Activated naive CD4-positive, alpha-beta T cell treated with Interleukin-2 at 50 U/mL for 16 hours (primary cell): ENCODE measurements around the gene SPON2.

ENCODE experiments used
- DNase-seq: peaks from one replicate; pipeline ENCODE4 v3.0.0-alpha.2; 2020

Gene SPON2

DNA sequence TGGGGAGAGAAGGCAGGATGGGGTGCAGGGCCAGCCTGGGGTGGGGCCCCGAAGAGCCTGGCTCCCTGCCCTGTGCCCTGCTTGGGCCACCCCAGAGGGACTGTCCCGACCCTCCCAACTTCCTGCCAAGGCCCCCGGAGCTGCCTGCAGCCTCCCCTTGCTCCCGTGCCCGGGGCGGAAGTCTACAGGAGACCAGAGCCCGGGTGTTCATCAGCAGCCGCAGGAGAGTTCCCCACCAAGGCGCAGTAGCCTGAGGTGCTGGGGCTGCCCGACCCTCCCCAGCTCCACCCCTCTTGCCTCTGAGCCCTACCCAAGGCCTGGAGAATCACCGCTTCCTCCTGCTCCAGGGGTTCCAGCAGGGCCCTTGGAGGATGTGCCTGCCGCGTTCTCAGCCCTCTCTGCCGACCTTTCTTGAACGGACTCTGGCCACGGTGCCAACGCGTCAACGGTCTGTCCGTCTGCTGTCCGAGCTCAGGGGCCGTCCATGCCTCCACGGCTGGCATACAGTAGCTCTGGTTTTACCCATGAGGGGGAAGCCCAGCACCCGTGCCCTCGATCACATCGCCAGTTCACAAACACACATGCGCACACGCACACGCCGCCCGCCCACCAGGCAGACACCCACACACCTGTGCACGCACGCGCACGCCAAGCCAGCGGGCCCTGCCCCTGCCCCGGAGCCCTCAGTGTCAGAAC is 36.0 kb upstream of the SPON2 start:
- no peak for DNase-seq

DNA sequence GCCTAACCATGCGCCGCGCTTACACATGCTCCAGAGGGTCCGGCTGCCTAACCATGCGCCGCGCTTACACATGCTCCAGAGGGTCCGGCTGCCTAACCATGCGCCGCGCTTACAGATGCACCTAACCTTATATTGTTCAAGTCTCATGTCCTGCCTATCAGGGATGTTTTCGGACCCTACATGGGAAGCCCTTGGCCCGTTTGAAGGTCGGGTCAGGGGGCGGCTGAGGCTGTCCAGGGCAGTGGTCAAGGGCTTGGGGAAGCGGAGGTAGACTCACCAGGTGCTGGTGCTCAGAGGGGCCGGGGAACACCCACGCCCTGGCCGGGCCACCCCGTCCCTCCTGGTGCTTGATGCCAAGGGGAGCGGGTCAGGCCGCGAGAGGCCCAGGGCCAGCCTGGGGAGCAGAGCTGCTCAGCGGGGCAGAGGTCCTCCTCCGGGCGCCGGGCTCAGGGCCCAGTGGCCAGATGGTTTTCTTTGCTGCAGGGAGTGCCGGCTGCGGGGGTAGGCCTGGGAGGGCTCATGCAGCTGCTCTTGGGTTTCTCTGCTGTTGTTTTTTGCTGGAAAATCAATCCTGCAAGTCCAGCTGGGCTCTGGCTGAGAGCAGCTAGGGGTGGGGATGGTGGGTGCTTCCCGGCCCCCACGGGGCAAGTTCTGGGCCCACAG is 35.4 kb upstream of the SPON2 start:
- no peak for DNase-seq

DNA sequence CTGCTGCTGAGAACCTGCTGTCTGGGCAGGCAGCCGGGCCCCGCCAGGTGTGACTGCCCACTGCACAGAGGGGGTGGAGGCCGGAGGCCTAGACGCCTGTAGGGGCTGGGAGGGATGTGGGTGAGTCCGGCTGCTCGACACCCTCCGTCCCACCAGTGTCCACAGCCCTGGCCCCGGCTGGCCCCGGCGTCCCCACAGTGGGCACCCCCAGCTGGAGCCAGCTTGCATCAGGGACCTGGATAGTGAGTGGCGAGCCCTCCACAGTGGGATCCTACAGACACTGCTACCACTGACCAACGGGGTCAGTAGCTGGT is 34.7 kb upstream of the SPON2 start:
- DNase-seq, result no peak

DNA sequence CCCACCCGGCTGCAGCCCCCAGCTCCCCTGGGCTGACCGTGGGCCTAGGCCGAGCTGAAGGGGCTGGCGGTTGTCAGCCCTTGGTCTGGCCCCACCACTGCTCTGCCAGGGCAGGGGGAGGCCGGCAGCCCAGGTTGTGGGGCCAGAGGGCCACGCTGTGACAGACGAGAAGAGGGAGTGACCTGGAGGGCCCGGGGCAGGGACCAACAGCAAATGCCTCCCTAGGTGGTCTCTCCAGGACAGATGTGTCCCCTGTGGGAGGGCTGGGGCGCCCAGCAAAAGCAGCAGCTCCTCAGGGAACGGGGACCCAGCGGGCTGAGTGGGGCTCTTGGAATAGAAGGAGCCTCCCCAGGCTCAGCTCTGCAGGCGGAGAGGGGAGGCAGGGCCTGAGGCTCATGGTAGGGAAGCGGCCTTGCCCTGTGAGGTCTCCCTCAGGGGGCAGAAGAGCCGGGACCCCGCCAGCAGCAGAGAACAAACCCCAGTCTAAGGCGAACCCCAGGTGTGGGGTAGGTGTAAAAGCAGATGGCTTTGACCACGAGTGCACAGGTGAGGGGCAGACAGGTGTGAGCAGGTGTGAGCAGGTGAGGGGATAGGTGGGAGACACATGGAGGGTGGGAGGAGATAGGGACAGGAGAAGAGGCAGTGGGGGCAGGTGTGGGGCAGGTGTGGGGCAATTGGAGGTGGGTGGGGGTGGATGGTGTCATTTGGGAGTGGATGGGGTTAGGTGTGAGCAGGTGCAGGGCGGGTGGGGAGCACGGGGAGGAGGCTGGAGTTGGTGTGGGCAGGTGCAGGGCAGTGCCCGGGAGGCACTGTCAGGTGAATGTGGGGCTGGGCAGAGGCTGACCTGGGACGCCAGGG is 34.1 kb upstream of the SPON2 start:
- no peak for DNase-seq

DNA sequence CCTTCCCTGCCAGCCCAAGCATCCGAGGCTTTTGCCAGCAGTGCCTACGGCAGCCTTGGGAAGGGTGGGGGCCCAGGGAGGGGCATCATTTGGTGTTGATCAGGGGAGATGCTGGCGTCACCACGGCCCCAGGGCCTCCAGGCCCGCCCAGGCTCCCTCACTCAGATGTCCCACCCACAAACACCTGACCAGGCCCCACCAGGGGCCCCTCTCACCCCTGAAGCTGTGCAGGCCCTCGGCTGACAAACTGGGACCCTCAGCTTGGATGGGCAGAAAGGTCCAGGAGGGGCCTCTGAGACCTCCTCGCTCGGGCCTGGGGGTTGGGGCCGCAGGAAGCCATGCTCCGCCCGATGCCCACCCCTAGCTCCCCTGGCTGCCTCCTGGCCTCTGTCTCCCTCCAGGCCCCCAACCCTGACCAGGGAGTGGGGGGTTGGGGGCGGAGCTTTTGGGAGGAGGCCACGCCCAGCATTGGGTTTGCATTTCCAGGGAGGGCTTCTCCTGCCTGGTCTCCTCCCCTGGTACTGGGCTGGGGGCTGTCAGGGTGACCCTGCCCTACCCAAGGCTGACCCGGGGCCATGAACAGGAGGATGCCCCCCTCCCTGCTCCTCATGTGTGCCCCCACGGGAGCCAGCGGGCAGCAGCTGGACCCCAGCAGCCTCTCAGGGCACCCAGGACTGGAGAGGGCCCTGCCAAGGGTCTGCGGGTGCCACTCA is 33.4 kb upstream of the SPON2 start:
- DNase-seq, result no peak

DNA sequence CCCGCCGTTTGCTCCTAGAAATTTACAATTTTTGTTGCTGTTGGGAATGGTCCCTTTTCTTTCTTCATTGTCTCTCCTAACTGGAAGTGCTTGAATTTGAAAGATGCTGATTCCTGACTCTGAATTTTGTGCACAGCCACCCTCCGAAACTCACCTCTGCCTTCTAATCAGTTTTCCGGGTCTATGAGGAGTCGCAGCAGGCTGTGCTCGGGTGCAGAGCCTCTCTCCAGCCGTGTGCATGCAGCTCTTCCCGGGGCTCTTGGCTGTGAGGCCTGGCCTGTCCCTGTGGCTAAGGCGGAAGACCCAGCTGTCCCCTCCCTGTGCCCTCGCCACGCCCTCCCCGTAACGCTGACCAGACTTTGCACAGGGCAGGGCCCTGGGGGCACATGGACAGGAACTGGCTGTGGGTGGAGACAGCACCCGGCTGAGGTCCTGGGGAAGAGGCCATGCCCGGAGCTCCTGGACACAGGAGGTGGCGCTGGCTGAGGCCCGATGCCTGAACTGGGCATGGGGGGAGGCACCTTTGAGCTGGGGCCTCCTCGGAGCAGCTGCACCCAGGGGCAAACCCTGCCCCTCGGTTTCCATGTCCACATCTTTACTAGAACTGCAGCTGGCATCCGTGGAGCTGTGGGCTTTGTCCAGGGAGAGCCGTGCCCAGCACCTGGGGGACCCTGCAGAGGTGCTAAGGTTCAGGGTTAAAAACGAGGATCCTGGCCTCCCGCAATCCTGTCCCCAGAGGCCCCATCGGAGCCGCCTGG is 32.6 kb upstream of the SPON2 start:
- DNase-seq, result no peak

DNA sequence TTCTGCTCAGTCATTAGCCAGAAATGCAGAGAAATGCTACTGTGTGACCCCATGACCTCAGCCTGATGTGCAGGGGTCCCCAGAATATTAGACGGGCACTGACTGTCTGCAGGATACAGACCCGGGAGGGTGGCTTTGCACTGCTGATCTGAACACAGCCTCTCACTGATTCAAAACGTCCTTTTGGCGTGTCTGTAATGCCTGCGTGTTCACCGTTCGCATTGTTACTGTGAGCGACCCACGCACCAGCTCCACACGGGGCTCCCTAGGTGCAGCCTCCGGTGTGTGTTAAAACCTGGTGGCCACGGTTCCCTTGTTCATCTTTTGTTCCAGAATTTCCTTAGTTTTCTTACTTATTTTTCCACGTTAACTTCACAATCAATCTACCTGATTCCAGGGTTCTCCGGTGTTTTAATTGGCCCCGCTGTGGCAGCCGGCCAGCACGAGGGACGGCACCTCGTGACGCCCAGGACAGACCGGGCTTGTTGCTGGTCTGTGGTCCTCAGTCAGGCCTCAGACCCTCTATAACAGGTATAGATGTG is 32.0 kb upstream of the SPON2 start:
- no peak for DNase-seq

DNA sequence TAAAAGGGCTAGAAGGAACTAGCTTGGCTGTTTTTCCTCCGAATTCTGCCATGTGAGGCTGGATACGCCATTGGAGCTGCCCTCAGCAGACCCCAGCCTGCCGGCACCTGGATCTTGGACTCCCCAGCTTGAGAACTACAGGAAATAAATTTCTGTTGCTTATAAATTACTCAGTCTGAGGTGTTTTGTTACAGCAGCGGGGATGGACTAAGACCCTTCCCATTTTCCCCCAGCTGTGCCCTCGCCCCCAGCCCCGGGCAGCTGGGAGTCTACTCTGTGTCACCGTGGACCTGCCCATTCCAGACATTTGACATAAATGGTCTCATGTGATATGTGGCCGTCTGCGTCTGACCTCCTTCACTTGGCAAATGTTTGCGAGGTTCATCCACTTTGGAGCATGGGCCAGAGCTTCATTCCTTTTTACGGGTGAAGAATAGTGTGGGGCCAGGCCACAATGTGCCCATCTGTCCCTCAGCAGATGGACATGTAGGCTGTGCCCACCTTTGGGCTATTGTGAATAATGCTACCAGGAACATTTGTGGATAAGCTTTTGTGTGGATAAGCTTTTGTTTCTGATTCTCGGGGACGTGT is 30.7 kb upstream of the SPON2 start:
- no peak for DNase-seq

DNA sequence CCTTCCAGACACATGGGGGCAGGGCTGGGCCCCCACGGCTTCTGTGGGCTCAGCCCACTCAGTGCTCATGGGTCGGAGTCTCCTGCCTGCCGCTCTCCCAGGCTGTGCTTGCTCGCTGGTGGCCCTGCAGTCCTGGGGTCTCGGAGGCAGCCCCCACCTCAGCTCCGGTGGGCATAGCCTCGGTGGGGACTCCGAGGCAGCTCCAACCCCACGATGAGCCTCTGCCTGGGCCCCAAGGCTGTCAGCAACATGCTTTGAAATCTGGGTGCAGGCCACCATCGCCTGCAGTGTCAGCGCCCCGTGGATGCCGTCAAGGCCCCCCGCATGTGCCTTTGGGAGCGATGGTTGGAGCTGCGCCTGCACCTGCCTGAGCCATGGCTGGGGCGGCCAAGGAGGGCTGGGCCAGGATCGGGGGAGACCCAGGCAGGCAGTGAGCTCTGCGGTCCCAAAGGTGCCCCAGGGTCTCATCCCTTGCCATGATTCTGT is 30.2 kb upstream of the SPON2 start:
- no peak for DNase-seq

DNA sequence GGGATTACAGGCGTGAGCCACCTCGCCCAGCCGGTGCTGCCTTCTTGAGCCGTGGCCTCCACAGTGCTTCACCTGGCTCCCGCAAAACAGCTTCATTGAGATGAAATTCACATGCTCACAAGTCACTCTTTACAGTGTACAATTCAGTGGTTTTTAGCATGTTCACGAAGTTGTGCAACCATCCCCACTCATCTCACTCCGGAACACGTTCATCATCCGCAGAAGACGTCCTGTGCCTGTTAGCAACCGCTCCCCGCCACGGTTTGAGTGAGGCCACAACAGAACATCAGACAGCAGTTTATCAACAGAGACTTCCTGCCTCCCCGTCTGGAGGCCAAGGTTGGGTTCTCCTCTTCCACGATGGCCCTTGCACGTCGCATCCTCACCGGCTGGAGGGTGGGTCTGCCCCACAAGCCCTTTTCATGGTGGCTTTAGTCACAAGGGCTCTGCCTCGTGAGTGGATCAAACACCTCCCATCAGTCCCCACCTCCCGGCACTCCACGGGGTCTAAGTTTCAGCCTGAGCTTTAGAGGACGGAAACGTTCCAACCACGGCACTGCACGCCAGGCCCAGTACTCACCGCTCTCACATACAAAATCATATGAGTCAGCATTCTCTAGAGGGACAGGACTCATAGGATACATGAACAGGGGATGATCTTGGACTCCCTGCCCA is 29.6 kb upstream of the SPON2 start:
- peak; percentile 82 for DNase-seq

DNA sequence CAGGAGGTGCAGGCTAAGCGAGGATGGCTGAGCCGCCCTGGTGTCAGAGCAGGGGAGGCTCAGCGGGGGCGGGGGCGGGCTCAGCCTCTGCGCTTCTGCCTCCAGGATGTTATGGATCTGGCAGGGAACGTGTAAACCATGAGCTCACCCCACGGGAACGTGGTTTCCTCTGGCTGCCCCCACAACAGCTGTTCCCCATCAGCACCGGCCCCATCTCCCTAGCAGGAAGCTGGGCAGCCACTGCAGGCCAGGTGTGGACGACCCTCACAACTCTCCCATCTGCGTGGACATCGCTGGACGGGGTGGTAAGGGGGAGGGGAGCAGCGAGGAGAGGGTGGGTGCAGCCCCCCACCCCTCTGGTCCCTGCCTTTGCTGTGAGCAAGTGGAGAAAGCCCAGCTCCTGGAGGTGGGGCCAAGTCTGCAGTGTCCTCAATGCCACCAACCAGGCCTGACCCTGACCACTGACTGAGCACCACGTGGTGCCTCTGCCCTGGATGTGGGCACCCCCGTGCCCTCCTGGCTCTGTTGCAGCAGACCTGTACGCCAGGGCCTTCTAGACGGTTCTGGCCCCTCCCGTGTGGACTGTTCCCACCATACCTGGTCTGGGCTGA is 28.1 kb upstream of the SPON2 start:
- no peak for DNase-seq

DNA sequence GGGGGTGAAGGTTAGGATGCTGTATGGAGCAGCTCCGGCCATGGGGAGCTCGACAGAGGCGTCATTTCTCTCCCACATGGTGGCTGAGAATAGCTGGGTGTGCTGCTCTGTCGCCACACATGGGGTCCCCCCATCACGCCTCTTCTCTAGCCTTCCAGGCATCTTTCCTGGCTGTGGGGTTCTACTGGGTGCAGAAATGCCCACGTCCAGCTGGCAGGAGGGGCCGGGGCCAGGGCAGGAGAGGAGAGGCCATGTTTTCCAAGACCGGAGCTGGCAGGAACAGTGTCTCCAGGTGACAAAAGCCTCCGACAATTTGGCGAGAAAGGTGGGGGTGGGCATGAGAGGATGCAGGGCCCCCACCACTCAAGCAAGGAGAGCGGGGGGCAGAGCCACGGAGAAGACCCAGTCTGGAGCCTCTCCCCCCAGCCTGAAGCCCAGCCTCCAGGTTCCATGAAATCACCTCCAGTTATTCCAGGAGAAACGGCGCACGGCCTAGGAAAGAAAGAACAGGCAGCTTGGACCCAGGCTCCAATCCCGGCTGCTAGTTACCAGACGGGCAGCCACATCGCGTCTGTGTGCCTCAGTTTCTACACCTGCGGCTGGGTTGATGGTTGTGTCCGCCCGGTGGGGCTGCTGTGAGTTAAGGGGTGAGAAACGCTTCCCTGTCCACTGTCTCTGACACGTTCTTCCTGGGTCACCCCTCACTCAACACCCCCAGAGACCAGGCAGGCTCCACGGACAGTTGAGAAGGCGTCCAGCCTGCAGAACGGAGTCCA is 27.4 kb upstream of the SPON2 start:
- DNase-seq, result no peak

DNA sequence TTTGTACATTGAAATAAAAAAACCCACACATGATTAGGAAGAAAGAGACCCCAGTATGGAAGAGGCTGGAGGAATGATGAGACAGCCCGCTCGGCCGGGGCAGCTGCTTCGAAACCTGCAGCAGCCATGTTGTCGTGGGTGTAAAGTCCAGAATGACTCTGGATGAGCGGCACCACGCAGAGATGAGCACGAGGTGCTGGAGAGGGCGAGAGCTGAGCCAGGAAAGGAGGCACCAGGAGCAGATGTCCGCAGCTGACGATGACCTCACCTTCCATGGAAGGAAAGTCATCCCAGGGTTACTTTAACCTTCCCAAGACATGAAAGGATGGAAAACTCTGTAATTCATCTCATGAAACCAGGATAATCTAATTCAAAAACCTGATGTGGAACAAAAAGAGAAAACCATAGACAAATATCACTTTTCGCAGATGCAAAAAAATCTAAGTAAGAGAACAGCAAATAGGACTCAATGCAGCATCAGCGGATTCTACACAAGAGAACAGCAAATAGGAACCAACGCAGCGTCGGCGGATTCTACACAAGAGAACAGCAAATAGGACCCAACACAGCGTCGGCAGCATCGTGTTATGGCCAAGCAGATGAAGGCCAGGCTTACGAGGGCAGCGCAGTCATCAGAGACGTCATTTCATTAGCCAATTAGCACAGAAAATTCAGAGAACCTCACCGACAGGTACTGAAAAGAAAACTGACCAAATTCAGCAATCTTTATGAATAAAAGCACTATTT is 25.9 kb upstream of the SPON2 start:
- DNase-seq, result no peak

DNA sequence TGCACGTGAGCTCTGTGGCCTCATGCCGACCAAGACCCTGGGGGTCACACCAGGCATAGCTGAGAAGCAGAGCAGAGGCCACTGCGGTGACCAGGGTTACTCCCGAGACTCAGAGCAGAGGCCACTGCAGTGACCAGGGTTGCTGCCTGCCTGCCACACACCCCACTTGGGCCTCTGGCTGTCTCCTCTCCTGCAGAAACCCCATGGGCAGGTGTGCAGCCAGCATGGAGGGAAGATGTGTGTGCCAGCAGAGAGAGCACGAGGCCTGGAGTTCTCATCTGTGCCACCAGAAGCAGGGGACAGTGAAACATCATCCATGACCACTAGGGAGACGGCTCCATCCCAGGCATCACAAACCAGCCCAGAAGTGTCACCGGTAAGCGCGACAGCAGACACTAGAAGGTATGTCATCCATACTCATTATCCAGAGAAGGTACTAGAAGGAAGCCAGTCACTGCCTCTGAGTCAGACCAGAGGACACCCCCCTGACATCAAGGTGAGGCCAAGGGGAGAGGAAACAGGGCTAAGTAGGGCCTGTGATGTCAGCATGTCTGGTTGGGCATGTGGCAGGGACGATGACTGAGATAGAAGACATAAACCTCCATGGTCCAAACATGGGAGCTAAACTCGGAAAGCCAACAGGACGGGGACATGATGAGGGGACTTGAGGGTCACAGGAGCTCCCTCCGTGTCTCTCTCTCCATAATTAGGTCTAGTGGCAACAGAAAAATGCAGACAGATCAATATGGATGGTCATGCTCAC is 24.2 kb upstream of the SPON2 start:
- DNase-seq, result no peak

DNA sequence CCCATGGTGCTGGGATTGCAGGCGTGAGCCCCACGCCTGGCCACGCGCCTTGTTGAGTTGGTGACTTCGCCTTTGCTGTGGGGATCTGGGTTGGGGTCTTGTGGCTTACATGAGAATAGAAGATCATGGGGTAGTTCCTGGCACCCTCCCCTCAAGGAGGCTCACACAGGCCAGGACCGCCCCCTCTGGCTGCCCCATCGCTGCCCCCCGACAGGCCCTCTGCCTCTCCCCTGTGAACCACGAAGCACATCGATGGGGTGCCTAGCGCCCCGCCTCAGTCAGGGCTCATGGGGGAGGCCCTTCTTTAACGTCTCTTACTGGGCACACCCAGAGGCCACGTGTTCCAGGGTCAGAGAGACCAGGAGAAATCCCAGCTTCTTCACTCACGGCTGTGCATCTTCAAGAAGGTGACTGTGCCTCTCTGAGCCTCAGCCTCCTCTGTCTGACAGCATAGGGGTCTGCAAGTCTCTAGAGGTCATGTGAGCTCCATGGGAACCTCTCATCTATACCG is 23.6 kb upstream of the SPON2 start:
- DNase-seq, result no peak

DNA sequence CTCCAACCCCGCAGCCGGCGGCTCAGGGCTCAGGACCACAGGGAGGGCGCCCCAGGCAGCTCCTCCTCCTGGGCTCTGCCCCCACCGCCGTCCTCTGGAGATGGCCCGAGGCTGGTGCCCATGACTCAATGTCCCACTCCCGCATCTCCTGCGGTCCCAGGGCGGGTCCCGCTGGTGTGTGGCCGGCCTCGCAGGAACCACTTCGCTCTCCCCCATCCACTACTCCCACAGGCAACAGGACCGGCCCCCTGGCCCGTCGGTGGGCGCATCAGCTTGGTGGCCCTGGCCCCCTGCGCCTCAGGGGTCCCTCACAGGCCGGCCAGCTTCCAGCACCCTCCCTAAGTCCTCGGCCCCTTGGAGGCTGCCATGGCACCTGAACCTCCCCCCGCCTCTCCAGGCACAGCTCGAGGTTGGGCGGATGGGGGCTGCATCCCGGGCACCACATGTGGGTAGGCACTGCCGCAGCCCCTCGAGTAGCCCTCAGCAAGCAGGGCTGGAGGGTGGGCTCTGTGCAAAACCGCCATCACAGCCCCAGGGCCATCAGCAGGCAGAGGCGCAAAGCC is 22.8 kb upstream of the SPON2 start:
- no peak for DNase-seq

DNA sequence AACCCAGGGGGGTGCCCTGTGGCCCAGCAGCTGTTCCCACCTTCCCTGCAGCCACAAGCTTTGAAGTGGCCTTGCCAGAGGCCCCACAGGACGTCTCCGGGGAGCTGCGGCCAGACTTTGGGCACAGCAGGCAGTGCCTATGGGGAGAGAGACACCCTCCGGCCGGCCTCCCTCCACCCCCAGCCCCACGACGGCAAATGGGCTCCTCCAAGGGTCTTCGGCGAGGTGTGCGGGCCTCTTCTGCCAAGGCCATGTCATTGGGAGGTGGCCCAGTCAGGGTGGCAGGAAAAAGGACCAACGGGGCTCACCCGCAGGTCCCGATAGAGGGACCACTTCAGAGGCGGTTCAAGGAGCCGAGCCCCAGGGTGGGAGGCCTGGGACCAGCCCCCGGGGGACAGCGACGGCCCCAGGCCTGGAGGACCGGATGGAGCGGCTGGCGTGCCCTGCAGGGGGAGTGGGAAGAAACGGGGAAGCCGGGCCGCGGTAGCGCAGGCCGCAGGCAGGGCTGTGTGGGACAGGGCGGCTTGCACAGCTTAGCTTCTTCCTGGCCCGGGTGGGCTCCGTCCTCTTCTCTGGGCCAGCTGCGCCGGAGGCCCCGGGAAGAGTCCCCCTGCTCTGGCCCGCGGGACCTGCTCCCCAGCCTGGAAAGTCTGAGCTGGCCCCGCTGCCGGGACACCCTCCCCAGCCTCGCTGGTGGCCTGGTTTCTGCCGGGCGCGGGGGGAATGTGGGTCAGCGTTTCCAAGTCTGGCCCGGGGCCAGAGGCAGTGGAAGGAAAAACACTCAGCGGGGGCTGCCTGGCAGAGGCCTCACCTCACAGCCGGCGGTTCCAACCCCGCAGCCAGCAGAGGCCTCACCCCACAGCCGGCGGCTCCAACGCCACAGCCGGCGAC is 21.9 kb upstream of the SPON2 start:
- no peak for DNase-seq
